ENCODE measurements around the gene LAMB4. TPM values are rescaled to one million over a fixed set of nuclear protein-coding genes. Genes with fewer than 3 reads are reported as not detected.

LAMB4 gene
- total RNA-seq (2014; rRNA removed; shearing (Covaris generic); ENCODE audit: low replicate concordance) = not detected in 2 replicates

- Histone ChIP-seq H3K4me3 (no peak within 1 kb of the TSS), H3K36me3 (no peaks in the 10 kb centered on the region), H3K9me3 (no peaks in the 10 kb centered on the region), H3K27me3 (no peaks in the 10 kb centered on the region)
- no peak for DNase-seq
Observed at GRCh38 chr7:108130261-108130660, at the start of gene LAMB4. Gene LAMB4 (minus strand): TSS chr7:108130361. CDS start chr7:108123164, 7,197 bp downstream.

GRCh38 chr7:108178398-108178797 lies 48.2 kb upstream of the LAMB4 start:
- no peak for DNase-seq
- Histone ChIP-seq H3K36me3 (no peaks in the 10 kb centered on the region), H3K9me3 (no peaks in the 10 kb centered on the region), H3K4me3 (no peak overlapping the region), H3K27me3 (no peaks in the 10 kb centered on the region)

GRCh38 chr7:108171164-108171563 lies 41.0 kb upstream of the LAMB4 start:
- Histone ChIP-seq H3K9me3 (no peaks in the 10 kb centered on the region), H3K27me3 (no peaks in the 10 kb centered on the region), H3K36me3 (no peaks in the 10 kb centered on the region), H3K4me3 (no peak overlapping the region)
- DNase-seq = no peak

GRCh38 chr7:108170251-108170650 lies 40.1 kb upstream of the LAMB4 start:
- no peak for DNase-seq
- H3K9me3 ChIP-seq = no peaks in the 10 kb centered on the region
- no peak overlapping the region for H3K4me3 ChIP-seq
- H3K27me3 ChIP-seq = no peaks in the 10 kb centered on the region
- no peaks in the 10 kb centered on the region for H3K36me3 ChIP-seq

- Histone ChIP-seq H3K36me3 (no peaks in the 10 kb centered on the region), H3K4me3 (peak overlapping the region; percentile 31)
- DNase-seq = no peak
Observed at GRCh38 chr7:108167460-108167859, 37.3 kb upstream of the LAMB4 start.

GRCh38 chr7:108166687-108167086 lies 36.5 kb upstream of the LAMB4 start:
- Histone ChIP-seq H3K36me3 (no peaks in the 10 kb centered on the region), H3K9me3 (no peaks in the 10 kb centered on the region), H3K27me3 (no peaks in the 10 kb centered on the region), H3K4me3 (no peak overlapping the region)
- DNase-seq = no peak

More at GRCh38 chr7:108167460-108167859, 37.3 kb upstream of the LAMB4 start:
- Histone ChIP-seq H3K9me3 (no peaks in the 10 kb centered on the region), H3K27me3 (no peaks in the 10 kb centered on the region)

- no peak for DNase-seq
- Histone ChIP-seq H3K4me3 (no peak overlapping the region), H3K36me3 (no peaks in the 10 kb centered on the region), H3K9me3 (no peaks in the 10 kb centered on the region), H3K27me3 (no peaks in the 10 kb centered on the region)
Observed at GRCh38 chr7:108165723-108166122, 35.6 kb upstream of the LAMB4 start.

GRCh38 chr7:108164946-108165345 lies 34.8 kb upstream of the LAMB4 start:
- H3K4me3 ChIP-seq = no peak overlapping the region
- no peaks in the 10 kb centered on the region for H3K36me3 ChIP-seq
- no peaks in the 10 kb centered on the region for H3K27me3 ChIP-seq
- no peaks in the 10 kb centered on the region for H3K9me3 ChIP-seq
- no peak for DNase-seq

GRCh38 chr7:108164342-108164741 lies 34.2 kb upstream of the LAMB4 start:
- Histone ChIP-seq H3K9me3 (no peaks in the 10 kb centered on the region), H3K27me3 (no peaks in the 10 kb centered on the region), H3K4me3 (no peak overlapping the region), H3K36me3 (no peaks in the 10 kb centered on the region)
- DNase-seq = no peak

- Histone ChIP-seq H3K36me3 (no peaks in the 10 kb centered on the region), H3K9me3 (no peaks in the 10 kb centered on the region), H3K27me3 (no peaks in the 10 kb centered on the region), H3K4me3 (no peak overlapping the region)
- no peak for DNase-seq
Observed at GRCh38 chr7:108158776-108159175, 28.6 kb upstream of the LAMB4 start.

GRCh38 chr7:108157606-108158335 lies 27.6 kb upstream of the LAMB4 start:
- Histone ChIP-seq H3K36me3 (no peaks in the 10 kb centered on the region), H3K27me3 (no peaks in the 10 kb centered on the region; the same call in 1 of the 2 replicates), H3K4me3 (no peak overlapping the region), H3K9me3 (no peaks in the 10 kb centered on the region)
- DNase-seq = no peak

- H3K4me3 ChIP-seq = no peak overlapping the region
- no peaks in the 10 kb centered on the region for H3K36me3 ChIP-seq
- no peak for DNase-seq
- H3K27me3 ChIP-seq = no peaks in the 10 kb centered on the region; the same call in 1 of the 2 replicates
- H3K9me3 ChIP-seq = no peaks in the 10 kb centered on the region
Observed at GRCh38 chr7:108156897-108157605, 26.9 kb upstream of the LAMB4 start.

- Histone ChIP-seq H3K27me3 (no peaks in the 10 kb centered on the region; the same call in 1 of the 2 replicates), H3K36me3 (no peaks in the 10 kb centered on the region), H3K9me3 (no peaks in the 10 kb centered on the region), H3K4me3 (no peak overlapping the region)
- DNase-seq = no peak
Observed at GRCh38 chr7:108152198-108152597, 22.0 kb upstream of the LAMB4 start.

- no peak overlapping the region for H3K4me3 ChIP-seq
- no peaks in the 10 kb centered on the region for H3K36me3 ChIP-seq
Observed at GRCh38 chr7:108149908-108150307, 19.7 kb upstream of the LAMB4 start.

GRCh38 chr7:108149119-108149518 lies 19.0 kb upstream of the LAMB4 start:
- Histone ChIP-seq H3K27me3 (no peaks in the 10 kb centered on the region; the same call in 1 of the 2 replicates), H3K9me3 (no peaks in the 10 kb centered on the region), H3K4me3 (no peak overlapping the region), H3K36me3 (no peaks in the 10 kb centered on the region)
- no peak for DNase-seq

More at GRCh38 chr7:108149908-108150307, 19.7 kb upstream of the LAMB4 start:
- DNase-seq = no peak
- no peaks in the 10 kb centered on the region for H3K9me3 ChIP-seq
- no peaks in the 10 kb centered on the region; the same call in 1 of the 2 replicates for H3K27me3 ChIP-seq

GRCh38 chr7:108147031-108147563 lies 16.9 kb upstream of the LAMB4 start:
- DNase-seq = no peak
- no peaks in the 10 kb centered on the region for H3K36me3 ChIP-seq
- H3K27me3 ChIP-seq = no peaks in the 10 kb centered on the region
- no peaks in the 10 kb centered on the region for H3K9me3 ChIP-seq
- no peak overlapping the region for H3K4me3 ChIP-seq

- DNase-seq = peak; percentile 23
- H3K9me3 ChIP-seq = no peaks in the 10 kb centered on the region
- no peaks in the 10 kb centered on the region for H3K27me3 ChIP-seq
- no peaks in the 10 kb centered on the region for H3K36me3 ChIP-seq
- no peak overlapping the region for H3K4me3 ChIP-seq
Observed at GRCh38 chr7:108146070-108146842, 16.1 kb upstream of the LAMB4 start.

Data from MG63 (cell line).